Subcutaneous abdominal adipose tissue (tissue), 5 donors: Measurements from ENCODE around the gene COG4.

Experiments
- H3K27ac ChIP-seq: one replicate; pipeline ENCODE4 v1.7.0; 2013; ENCODE audit warnings: low read depth, mild to moderate bottlenecking, inconsistent platforms, low read length, moderate library complexity
- H3K27me3 ChIP-seq, 5 donors: one replicate each; pipeline ENCODE4 v1.7.0; 2013; ENCODE audit warnings: low read length in 5 of 5, inconsistent platforms in 1 of 5; ENCODE audit not compliant: control insufficient read depth in 5 of 5, insufficient read depth in 4 of 5
- H3K36me3 ChIP-seq, 5 donors: one replicate each; pipeline ENCODE4 v1.7.0; 2013; ENCODE audit warnings: low read length in 5 of 5; ENCODE audit not compliant: control insufficient read depth in 5 of 5, insufficient read depth in 5 of 5
- H3K4me1 ChIP-seq, 5 donors: one replicate each; pipeline ENCODE4 v1.7.0; 2013; ENCODE audit warnings: low read length in 5 of 5, mild to moderate bottlenecking in 3 of 5, moderate library complexity in 1 of 5; ENCODE audit not compliant: control insufficient read depth in 5 of 5, insufficient read depth in 5 of 5
- H3K4me3 ChIP-seq, 5 donors: one replicate each; pipeline ENCODE4 v1.7.0; 2013; ENCODE audit warnings: low read length in 5 of 5, low read depth in 1 of 5
- H3K9ac ChIP-seq, 5 donors: one replicate each; pipeline ENCODE4 v1.7.0; 2013; ENCODE audit warnings: low read length in 5 of 5, mild to moderate bottlenecking in 4 of 5, moderate library complexity in 3 of 5
- H3K9me3 ChIP-seq, 5 donors: one replicate each; pipeline ENCODE4 v1.7.0; 2013; ENCODE audit warnings: low read length in 5 of 5; ENCODE audit not compliant: control insufficient read depth in 5 of 5
- donor health status: healthy.
- donor health status: healthy.
- donor health status: healthy.
- donor health status: healthy.
- donor health status: healthy.

The COG4 gene

GRCh38 chr16:70474320-70475053 lies 48.9 kb downstream of the COG4 start:
- Histone ChIP-seq H3K27ac (no peak overlapping the region), H3K36me3 (peaks cover 0 to 75% (median 47%) of the 10 kb centered on the region in 5 donors), H3K9ac (no peak overlapping the region), H3K27me3 (no peaks in the 10 kb centered on the region), H3K4me1 (peaks cover 7 to 17% (median 11%) of the 10 kb centered on the region in 5 donors), H3K9me3 (no peaks in the 10 kb centered on the region), H3K4me3 (no peak overlapping the region)

GRCh38 chr16:70473446-70474319 lies 49.7 kb downstream of the COG4 start:
- Histone ChIP-seq H3K9me3 (no peaks in the 10 kb centered on the region), H3K36me3 (peaks cover 0 to 69% (median 44%) of the 10 kb centered on the region in 5 donors), H3K4me1 (peaks cover 2 to 9% (median 4%) of the 10 kb centered on the region in 5 donors), H3K27me3 (no peaks in the 10 kb centered on the region), H3K9ac (no peak overlapping the region), H3K27ac (no peak overlapping the region), H3K4me3 (no peak overlapping the region)

GRCh38 chr16:70472786-70473433 lies 50.4 kb downstream of the COG4 start:
- Histone ChIP-seq H3K27me3 (no peaks in the 10 kb centered on the region), H3K27ac (no peak overlapping the region), H3K36me3 (peaks cover 0 to 61% (median 41%) of the 10 kb centered on the region in 5 donors), H3K4me3 (no peak overlapping the region), H3K9me3 (no peaks in the 10 kb centered on the region), H3K4me1 (peaks cover 0 to 3% (median 0%) of the 10 kb centered on the region in 5 donors), H3K9ac (no peak overlapping the region)

GRCh38 chr16:70470927-70471341 lies 52.4 kb downstream of the COG4 start:
- H3K27ac ChIP-seq, result no peak overlapping the region
- no peak overlapping the region for H3K9ac ChIP-seq
- H3K36me3 ChIP-seq, result peaks cover 0 to 70% (median 46%) of the 10 kb centered on the region in 5 donors
- no peaks in the 10 kb centered on the region for H3K27me3 ChIP-seq
- no peaks in the 10 kb centered on the region for H3K9me3 ChIP-seq
- no peaks in the 10 kb centered on the region for H3K4me1 ChIP-seq
- no peak overlapping the region for H3K4me3 ChIP-seq

GRCh38 chr16:70470141-70470926 lies 53.0 kb downstream of the COG4 start:
- no peaks in the 10 kb centered on the region for H3K4me1 ChIP-seq
- H3K9me3 ChIP-seq, result no peaks in the 10 kb centered on the region
- no peak overlapping the region for H3K27ac ChIP-seq
- no peak overlapping the region for H3K9ac ChIP-seq
- H3K36me3 ChIP-seq, result peaks cover 0 to 69% (median 41%) of the 10 kb centered on the region in 5 donors
- no peak overlapping the region for H3K4me3 ChIP-seq
- H3K27me3 ChIP-seq, result no peaks in the 10 kb centered on the region

- Histone ChIP-seq H3K9me3 (no peaks in the 10 kb centered on the region), H3K4me1 (no peaks in the 10 kb centered on the region), H3K27ac (no peak overlapping the region), H3K9ac (no peak overlapping the region), H3K27me3 (no peaks in the 10 kb centered on the region), H3K36me3 (peaks cover 0 to 64% (median 36%) of the 10 kb centered on the region in 5 donors), H3K4me3 (no peak overlapping the region)
Observed at GRCh38 chr16:70468776-70469525, 54.4 kb downstream of the COG4 start.

- Histone ChIP-seq H3K9ac (no peak overlapping the region), H3K36me3 (peaks cover 0 to 61% (median 34%) of the 10 kb centered on the region in 5 donors), H3K4me3 (no peak overlapping the region), H3K27ac (no peak overlapping the region), H3K9me3 (no peaks in the 10 kb centered on the region), H3K27me3 (no peaks in the 10 kb centered on the region), H3K4me1 (no peaks in the 10 kb centered on the region)
Observed at GRCh38 chr16:70467608-70468007, 55.7 kb downstream of the COG4 start.

GRCh38 chr16:70467113-70467512 lies 56.2 kb downstream of the COG4 start:
- Histone ChIP-seq H3K36me3 (peaks cover 0 to 56% (median 30%) of the 10 kb centered on the region in 5 donors), H3K9ac (no peak overlapping the region), H3K4me3 (no peak overlapping the region)

GRCh38 chr16:70466805-70467076 lies 56.6 kb downstream of the COG4 start:
- Histone ChIP-seq H3K9ac (no peak overlapping the region), H3K4me3 (no peak overlapping the region), H3K9me3 (no peaks in the 10 kb centered on the region), H3K36me3 (peaks cover 0 to 55% (median 32%) of the 10 kb centered on the region in 5 donors), H3K4me1 (no peaks in the 10 kb centered on the region), H3K27me3 (no peaks in the 10 kb centered on the region), H3K27ac (no peak overlapping the region)

More at GRCh38 chr16:70467113-70467512, 56.2 kb downstream of the COG4 start:
- Histone ChIP-seq H3K9me3 (no peaks in the 10 kb centered on the region), H3K27me3 (no peaks in the 10 kb centered on the region), H3K27ac (no peak overlapping the region), H3K4me1 (no peaks in the 10 kb centered on the region)
